ENCODE measurements around the gene PRTFDC1. TPM values are rescaled to one million over a fixed set of nuclear protein-coding genes. Genes with fewer than 3 reads are reported as not detected.
A peak's percentile ranks its signal among the peaks of the same experiment; 100 is the strongest.

PRTFDC1 gene
- total and polyA plus RNA-seq, 2 donors (not counting 1 experiment from before 2014, with no cell fraction given), result 26.9 to 32.7 TPM

- H3K9me3 ChIP-seq (ENCODE audit: control insufficient read depth, insufficient read depth, low read depth, low read length), result no peaks in the 10 kb centered on the region
These were observed 53.9 kb downstream of the PRTFDC1 start for GRCh38 chr10:24898501-24898900.

DNA sequence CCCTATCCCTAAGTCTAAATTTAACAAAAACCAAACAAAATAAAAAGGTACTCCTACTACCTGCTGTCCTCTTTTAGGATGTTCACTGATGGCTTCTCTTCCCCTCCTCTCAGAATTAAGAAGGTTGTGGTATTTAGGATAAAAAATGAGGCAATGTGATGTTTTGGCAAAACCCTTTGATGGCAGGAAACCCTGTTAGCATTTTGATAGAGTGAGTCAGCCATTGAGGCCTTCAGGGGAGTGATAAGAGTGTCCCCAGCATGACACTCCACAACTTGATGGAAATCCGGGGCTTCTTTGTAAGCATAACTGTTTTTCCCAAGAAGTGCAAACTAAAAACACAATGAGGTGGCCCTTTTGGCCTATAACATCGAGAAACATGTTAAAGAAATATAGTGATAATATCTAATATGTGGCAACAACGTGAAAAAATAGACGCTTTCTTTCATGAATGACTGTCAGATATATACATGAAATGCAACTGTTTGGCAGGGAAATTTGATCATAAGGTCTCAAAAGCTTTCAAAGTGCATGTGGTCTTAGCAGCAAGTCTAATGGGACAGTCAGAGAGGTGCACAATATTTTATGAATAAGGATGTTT is 55.0 kb downstream of the PRTFDC1 start:
- Histone ChIP-seq H3K4me1 (ENCODE audit: control insufficient read depth, extremely low read depth, insufficient read depth, low read length) (peaks cover 14% of the 10 kb centered on the region), H4K20me1 (ENCODE audit: control insufficient read depth, extremely low read depth, insufficient read depth, low read length) (no peaks in the 10 kb centered on the region), H2AFZ (ENCODE audit: low read length) (no peak overlapping the region), H3K4me2 (ENCODE audit: extremely low read depth, insufficient read depth, low read length) (peak overlapping the region; percentile 7), H3K9me3 (ENCODE audit: control insufficient read depth, insufficient read depth, low read depth, low read length) (no peaks in the 10 kb centered on the region), H3K79me2 (ENCODE audit: control insufficient read depth, insufficient read depth, low read length) (no peaks in the 10 kb centered on the region), H3K27me3 (ENCODE audit: control insufficient read depth, insufficient read depth, low read length) (no peaks in the 10 kb centered on the region), H3K36me3 (ENCODE audit: control insufficient read depth, insufficient read depth, low read length) (no peaks in the 10 kb centered on the region), H3K27ac (ENCODE audit: insufficient read depth, low read length) (no peak overlapping the region), H3K9ac (ENCODE audit: insufficient read depth, low read length) (no peak overlapping the region), H3K4me3 (replicated peaks in 1 of 4; ENCODE audit: control extremely low read depth in 1 of 4, insufficient read depth in 1 of 4, low read depth in 3 of 4, low read length in 4 of 4) (no peak overlapping the region)
- TF ChIP-seq EZH2 (IDR thresholded peaks at IDR 0.05; ENCODE audit: low read length, missing control alignments), result no peak
- TF ChIP-seq CTCF (conservative IDR thresholded peaks at IDR 0.05 in 1 of 2, IDR thresholded peaks at IDR 0.05 in 1 of 2; ENCODE audit: low read depth in 1 of 2, low read length in 2 of 2), result no peak
- peak; percentile 70 to 82 for DNase-seq (ENCODE audit: low read depth in 2 of 2)

More at GRCh38 chr10:24898501-24898900, 53.9 kb downstream of the PRTFDC1 start:
- H3K4me1 ChIP-seq (ENCODE audit: control insufficient read depth, extremely low read depth, insufficient read depth, low read length), result peaks cover 15% of the 10 kb centered on the region
- no peak overlapping the region for H3K4me2 ChIP-seq (ENCODE audit: extremely low read depth, insufficient read depth, low read length)
- DNase-seq (ENCODE audit: low read depth in 2 of 2), result peak in 1 of 2 donors; percentile 54
- no peak overlapping the region for H3K4me3 ChIP-seq (replicated peaks in 1 of 4; ENCODE audit: control extremely low read depth in 1 of 4, insufficient read depth in 1 of 4, low read depth in 3 of 4, low read length in 4 of 4)
- H3K79me2 ChIP-seq (ENCODE audit: control insufficient read depth, insufficient read depth, low read length), result no peaks in the 10 kb centered on the region
- TF ChIP-seq CTCF (conservative IDR thresholded peaks at IDR 0.05 in 1 of 2, IDR thresholded peaks at IDR 0.05 in 1 of 2; ENCODE audit: low read depth in 1 of 2, low read length in 2 of 2) (no peak), EZH2 (IDR thresholded peaks at IDR 0.05; ENCODE audit: low read length, missing control alignments) (no peak)
- no peak overlapping the region for H2AFZ ChIP-seq (ENCODE audit: low read length)
- no peaks in the 10 kb centered on the region for H3K27me3 ChIP-seq (ENCODE audit: control insufficient read depth, insufficient read depth, low read length)
- H4K20me1 ChIP-seq (ENCODE audit: control insufficient read depth, extremely low read depth, insufficient read depth, low read length), result no peaks in the 10 kb centered on the region
- no peak overlapping the region for H3K9ac ChIP-seq (ENCODE audit: insufficient read depth, low read length)
- H3K27ac ChIP-seq (ENCODE audit: insufficient read depth, low read length), result no peak overlapping the region
- H3K36me3 ChIP-seq (ENCODE audit: control insufficient read depth, insufficient read depth, low read length), result no peaks in the 10 kb centered on the region

- Histone ChIP-seq H3K27ac (ENCODE audit: insufficient read depth, low read length) (peak overlapping the region; percentile 47), H3K4me1 (ENCODE audit: control insufficient read depth, extremely low read depth, insufficient read depth, low read length) (peaks cover 11% of the 10 kb centered on the region)
These were observed 57.7 kb downstream of the PRTFDC1 start for GRCh38 chr10:24894728-24895127.

More at GRCh38 chr10:24894728-24895127, 57.7 kb downstream of the PRTFDC1 start:
- H3K9ac ChIP-seq (ENCODE audit: insufficient read depth, low read length), result no peak overlapping the region
- H3K4me3 ChIP-seq (replicated peaks in 1 of 4; ENCODE audit: control extremely low read depth in 1 of 4, insufficient read depth in 1 of 4, low read depth in 3 of 4, low read length in 4 of 4), result no peak overlapping the region
- H3K9me3 ChIP-seq (ENCODE audit: control insufficient read depth, insufficient read depth, low read depth, low read length), result no peaks in the 10 kb centered on the region
- no peaks in the 10 kb centered on the region for H3K27me3 ChIP-seq (ENCODE audit: control insufficient read depth, insufficient read depth, low read length)
- DNase-seq (ENCODE audit: low read depth in 2 of 2), result no peak
- H3K79me2 ChIP-seq (ENCODE audit: control insufficient read depth, insufficient read depth, low read length), result no peaks in the 10 kb centered on the region
- peak overlapping the region; percentile 65 for H3K4me2 ChIP-seq (ENCODE audit: extremely low read depth, insufficient read depth, low read length)
- no peaks in the 10 kb centered on the region for H4K20me1 ChIP-seq (ENCODE audit: control insufficient read depth, extremely low read depth, insufficient read depth, low read length)
- TF ChIP-seq EZH2 (IDR thresholded peaks at IDR 0.05; ENCODE audit: low read length, missing control alignments) (no peak), CTCF (conservative IDR thresholded peaks at IDR 0.05 in 1 of 2, IDR thresholded peaks at IDR 0.05 in 1 of 2; ENCODE audit: low read depth in 1 of 2, low read length in 2 of 2) (no peak)
- no peaks in the 10 kb centered on the region for H3K36me3 ChIP-seq (ENCODE audit: control insufficient read depth, insufficient read depth, low read length)
- H2AFZ ChIP-seq (ENCODE audit: low read length), result no peak overlapping the region
